ENCODE measurements around the gene MGMT. TPM values are rescaled to one million over a fixed set of nuclear protein-coding genes. Genes with fewer than 3 reads are reported as not detected.

The MGMT gene
- polyA plus RNA-seq: 13.7 and 20.5 TPM in 2 replicates

GRCh38 chr10:129466703-129467358 lies at the start of gene MGMT:
Gene MGMT (plus strand): TSS chr10:129467241.

Measured in Purkinje cell (primary cell).